ENCODE measurements around the gene ARHGDIG.
"Not testable (repeated sequence)": the region's sequence is repeated elsewhere in the genome, so short reads cannot be mapped to it uniquely, and the experiment has no call there.

ARHGDIG gene

DNA sequence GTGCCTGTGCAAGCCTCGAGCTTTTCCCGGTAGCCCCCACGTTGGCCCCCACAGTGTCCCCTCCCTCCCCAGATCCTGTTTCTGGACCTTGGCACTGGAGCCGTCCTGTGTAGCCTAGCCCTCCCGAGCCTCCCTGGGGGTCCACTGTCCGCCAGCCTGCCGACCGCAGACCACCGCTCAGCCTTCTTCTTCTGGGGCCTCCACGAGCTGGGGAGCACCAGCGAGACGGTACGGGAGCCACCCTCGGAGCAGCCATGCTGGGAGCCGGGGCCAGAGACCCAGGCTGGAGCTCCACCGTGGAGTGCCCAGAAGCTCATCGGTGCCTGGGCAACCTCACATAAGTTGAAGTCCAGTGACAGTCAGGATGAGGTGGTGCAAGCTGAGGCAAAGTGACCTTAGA, 16.4 kb upstream of the ARHGDIG start:
- DNase-seq (ENCODE audit: low spot score), result no peak

DNA sequence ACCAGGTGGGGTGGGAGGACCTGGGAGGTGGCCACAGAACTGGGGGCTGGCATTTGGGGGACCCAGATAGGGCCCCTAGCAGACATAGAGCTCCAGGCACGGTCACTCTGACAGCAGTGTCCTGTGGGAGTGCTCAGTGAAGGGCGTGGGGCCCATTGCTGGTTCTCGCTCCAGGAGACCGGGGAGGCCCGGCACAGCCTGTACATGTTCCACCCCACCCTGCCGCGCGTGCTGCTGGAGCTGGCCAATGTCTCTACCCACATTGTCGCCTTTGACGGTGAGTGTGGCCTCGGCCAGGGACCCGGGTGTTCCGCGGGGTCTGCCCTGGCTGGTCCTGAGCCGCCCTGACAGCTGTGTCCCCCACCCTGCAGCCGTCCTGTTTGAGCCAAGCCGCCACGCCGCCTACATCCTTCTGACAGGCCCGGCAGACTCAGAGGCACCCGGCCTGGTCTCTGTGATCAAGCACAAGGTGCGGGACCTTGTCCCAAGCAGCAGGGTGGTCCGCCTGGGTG, 15.9 kb upstream of the ARHGDIG start:
- DNase-seq (ENCODE audit: low spot score), result no peak

DNA sequence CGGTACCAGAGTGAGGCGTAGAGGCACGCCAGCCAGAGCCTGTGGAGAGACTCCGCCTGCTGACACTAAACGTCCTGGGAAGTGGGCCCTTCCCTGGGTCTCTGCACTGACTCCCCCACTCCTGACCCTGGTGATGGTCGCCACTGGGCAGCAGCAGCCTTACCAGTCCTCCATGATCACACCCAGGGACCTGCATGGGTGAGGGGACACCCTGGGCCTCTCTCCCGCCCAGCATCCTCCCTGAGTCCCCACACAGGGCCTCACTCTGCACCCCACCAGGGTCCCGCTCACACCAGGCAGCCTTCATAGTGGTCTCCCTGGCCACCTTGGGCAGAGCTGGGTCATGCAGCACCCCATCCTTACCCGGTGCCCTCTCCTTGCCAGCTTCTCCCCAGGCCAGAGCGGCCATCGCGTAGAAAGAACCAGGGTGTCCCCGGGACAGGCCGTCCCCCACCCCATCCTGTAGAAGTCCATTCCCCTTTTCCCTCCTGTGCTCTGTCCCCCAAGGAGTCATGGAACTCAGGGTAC, 15.3 kb upstream of the ARHGDIG start:
- DNase-seq (ENCODE audit: low spot score), result no peak

DNA sequence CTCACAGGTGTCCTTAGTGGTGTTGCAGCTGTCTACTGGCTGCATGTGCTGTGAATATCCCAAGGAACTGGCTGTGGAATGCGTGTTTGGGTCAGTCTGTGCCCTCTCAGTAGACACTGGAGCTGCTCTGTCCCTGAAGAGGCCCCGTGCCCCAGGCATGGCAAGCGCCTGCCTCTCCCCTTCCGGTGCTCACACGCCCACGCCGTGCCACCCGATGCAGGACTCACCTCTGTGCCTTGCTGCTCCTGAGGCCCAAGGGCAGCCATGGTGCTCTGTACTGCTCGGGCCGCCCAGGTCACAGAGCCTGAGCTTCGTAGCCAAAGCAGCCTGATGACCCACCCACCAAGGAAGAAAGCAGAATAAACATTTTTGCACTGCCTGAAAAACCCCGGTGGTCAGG, 14.7 kb upstream of the ARHGDIG start:
- no peak for DNase-seq (ENCODE audit: low spot score)

DNA sequence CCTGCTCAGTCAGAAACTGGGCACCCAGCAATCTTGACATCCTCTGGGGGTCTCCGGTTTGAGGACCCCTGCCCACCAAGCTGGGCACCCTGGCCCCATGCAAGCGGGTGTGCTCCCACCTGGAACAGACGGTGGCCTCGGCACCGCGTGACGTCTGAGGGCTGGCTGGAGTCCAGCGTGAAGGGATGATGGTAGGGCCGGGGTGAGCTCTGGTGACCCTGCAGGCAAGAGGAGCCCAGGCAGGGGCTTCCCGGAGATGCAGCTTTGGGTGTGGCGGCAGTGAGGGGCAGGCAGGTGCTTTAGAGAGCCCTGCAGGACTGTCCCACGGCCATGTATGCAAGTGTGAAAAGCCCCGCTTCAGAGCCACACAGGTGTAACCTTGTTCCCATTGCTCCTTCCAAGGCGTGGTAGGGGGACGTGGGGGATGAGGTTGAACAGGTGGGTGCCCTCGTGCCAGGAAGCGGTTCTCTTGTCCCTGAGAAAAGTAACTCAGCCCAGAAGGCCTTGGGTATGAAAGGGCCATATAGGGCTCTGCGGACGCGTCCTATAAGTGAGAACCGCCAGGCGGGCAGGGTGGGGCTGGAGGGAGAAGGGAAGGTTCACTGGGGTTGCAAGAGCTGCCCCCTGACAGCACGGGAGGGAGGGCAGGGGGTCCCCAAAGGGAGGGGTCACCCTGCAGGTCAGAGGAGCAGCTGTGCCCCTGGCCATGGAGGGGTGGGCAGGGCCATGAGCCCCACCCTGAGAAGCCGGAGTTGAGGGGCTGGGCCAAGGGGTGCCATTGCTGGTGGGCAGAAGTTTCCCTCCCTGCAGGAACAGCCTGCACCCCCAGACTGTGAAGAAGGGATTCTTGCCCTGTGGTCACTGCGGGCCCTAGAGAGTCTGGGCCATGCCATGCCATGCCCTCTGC, 13.9 kb upstream of the ARHGDIG start:
- no peak for DNase-seq (ENCODE audit: low spot score)

DNA sequence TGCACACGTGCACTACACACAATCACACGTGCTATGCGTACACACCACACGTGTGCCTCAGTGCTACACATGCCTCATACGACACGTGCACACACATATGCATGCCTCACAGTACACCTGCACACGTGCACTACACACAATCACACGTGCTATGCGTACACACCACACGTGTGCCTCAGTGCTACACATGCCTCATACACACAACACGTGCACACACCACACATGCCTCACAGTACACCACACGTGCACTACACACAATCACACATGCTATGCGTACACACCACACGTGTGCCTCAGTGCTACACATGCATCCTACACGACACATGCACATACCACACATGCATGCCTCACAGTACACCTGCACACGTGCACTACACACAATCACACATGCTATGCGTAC, 12.8 kb upstream of the ARHGDIG start:
- DNase-seq (ENCODE audit: low spot score), result not testable (repeated sequence)

DNA sequence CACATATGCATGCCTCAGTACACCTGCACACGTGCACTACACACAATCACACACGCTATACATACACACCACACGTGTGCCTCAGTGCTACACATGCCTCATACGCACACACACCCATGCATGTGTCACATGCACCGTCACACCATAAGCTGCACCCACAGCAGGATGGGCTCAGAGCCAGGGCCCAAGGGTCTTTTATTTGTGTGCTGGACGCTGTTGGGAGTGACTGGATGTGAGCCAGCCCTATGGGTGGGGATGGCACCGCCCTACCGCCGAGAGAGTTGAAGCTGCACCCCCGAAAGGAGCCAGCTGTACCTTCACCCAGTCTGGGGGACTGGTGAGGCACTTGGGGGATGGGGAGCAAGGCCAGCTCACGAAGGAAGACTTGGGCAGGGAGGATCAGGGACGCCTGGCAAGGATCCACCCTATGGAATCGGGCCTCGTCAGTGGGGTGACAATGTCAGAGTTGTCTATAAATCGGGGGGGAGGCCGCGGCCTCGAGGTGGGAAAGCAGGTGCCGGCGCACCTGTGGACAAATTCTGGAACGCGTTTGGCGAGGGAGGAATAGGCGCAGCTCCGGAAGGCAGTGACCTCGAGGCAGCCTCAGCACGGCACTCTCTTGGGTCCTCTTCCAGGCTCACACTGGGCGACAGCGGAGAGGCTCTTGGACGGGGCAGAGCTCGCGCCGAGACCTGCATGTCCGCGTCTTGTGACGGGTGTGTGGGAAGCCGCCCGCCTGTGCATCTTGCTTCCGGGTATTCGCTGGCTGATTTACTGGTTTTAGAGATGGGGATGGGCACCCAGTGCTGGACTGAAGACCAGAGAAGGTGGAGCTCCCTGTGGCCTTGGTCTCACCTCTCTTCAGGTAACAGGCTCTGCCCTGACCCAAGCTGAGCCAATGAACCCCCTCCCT, 12.0 kb upstream of the ARHGDIG start:
- DNase-seq (ENCODE audit: low spot score), result no peak

DNA sequence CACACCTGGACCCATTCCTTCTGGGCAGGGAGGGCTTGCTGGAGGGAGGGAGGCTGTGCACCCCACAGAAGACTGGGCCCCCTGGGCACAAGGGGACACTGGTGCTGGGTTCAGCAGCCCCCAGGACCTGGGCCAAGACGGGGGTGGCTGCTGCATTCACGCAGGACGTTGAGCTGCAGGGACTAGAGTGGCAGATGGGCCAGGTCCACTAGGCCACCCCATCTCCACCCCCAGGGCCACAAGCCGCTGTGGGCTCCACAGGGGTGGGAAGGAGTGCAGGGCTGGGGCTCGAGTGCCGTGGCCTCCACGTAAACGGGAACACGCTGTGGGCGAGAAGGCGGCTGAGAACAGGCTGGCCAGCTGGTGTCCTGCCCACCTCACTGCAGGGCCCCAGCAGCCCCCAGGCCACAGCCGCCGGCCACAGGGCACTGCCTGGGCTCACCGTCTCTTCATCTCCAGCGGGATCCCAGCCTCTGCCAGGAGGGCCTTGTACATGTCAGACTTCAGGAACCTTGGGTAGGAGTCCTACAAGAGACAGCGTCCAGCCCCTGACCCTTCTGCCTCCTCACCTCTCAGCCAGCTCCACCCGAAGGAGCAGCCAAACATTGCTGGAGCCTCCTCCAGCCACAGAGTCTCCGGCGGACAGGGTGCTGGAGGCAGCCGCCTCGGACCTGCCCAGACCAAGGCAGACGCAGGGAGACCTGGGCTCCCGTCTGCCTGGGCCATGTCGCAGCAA, 11.2 kb upstream of the ARHGDIG start:
- no peak for DNase-seq (ENCODE audit: low spot score)

DNA sequence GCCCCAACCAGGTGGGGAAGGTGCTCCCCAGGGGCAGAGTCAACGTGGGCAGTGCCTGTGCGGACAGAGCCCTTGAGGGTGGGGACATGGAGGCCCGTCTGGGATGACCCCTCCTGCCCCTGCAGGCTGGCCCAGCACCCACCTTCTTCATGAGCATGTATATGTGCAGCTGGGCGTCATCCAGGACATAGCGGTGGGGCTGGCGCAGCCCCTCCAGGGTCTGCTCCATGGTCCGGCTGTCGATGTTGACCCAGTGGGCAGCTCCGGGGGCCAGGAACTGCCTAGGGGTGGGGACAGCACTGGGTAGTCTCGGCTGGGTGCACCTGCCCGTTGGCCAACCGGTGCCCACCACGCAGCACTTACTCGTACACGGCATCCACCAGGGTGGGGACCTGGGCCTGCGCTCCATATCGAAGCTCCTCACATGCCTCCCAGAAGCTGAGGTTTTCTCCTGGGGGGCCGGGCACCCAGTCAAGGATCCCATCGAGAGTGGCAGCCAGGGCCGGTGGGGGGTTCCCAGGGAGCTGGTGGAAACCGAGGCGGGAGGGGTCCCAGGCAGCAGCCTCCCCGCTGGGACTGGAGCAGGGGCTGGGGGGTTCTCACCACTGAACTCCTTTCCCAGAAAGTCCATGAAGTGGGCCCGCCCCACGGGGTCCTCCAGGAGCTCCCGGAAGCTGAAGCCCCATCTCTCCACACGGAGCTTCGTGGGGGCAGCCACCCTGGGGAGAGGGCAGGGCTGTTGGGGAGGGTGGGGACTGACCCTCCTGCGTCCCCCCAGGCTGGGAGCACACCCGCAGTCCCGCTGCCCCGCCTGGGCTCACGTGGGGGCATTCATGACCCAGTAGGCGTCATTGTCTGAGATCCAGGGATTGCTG, 9.8 kb upstream of the ARHGDIG start:
- DNase-seq (ENCODE audit: low spot score), result no peak

DNA sequence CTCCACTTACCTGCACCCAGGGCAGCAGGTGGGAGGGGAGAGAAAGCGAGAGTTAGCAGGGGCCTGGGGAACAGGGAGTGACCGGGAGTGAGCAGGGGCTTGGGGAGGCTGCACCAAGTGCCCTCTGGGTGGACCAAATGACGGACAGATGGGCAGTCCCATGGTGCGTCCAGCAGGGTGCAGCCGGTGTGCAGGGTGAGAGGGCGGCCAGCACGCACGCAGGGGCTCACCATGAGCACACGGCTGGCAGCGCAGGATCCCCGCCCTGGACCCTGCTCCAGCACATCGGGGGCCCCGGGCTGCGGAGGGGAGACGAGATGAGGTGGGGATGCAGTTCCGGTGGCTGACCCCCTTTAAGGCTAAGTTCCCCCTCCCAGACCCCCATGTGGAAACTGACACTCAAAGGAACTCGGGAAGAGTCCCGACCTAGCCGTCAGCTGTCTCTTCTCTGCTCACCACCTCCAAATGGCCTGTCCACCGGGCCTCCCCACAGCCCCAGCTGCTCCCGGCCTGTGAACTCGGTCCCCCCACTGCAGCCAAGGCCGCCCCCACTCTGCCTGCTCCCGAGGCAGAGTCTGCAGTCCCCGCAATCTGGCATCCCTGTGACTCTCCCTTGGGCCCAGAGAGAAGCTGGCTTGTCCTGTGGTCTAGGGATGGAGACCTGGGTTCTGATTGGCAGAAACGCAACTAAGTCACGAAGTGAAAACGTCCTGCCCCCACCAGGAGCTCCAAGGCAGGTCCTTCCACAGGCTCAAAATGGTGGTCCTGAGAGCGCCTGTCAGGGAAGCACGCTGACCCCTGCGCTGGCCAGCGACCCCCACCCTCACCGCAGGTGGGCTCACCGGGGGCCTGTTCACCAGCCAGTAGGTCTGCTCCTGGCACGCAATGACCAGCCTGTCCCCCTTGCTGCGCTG, 7.5 kb upstream of the ARHGDIG start:
- DNase-seq (ENCODE audit: low spot score), result no peak

DNA sequence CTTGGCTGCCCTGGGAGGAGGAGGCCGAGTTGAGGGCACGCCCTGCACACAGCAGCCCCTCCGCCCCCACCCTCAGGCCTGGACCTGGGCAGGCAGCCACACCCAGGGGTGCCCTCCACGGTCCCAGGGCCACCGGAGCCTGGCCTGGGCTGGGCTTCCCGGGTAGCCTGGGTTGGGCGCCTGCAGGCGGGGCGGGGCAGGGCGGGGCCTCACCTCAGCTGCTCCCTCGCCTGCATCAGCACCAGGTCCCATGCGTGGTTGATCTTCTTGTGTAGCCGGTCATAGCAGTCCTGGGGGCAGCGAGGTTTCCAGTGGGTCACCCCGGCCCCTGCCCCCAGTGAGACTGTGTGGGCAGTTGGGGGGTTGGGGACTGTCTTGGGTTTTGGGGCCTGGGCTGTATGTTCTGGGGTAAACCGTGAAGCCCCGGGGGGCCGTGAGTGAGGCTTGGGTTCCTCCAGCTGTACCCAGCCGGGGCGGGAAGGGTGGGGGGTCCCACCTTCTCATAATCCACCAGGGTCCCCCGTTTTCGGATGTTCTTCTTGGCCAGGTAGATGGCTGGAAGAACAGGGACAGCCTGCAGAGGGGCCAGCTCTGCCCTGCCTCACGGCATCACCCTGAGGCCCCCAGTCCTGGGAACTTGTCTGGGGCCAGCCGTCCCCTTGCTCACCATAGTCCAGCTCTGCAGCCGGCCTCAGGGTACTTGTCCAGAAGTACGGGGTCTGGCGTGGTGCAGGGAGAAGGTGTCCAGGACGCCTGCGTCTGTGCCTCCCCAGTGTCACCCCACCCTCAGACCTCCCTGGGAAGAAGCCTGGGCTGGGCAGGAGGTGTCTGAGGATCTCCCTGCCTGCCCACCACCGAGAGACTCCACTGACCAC, 6.6 kb upstream of the ARHGDIG start:
- DNase-seq (ENCODE audit: low spot score), result no peak

DNA sequence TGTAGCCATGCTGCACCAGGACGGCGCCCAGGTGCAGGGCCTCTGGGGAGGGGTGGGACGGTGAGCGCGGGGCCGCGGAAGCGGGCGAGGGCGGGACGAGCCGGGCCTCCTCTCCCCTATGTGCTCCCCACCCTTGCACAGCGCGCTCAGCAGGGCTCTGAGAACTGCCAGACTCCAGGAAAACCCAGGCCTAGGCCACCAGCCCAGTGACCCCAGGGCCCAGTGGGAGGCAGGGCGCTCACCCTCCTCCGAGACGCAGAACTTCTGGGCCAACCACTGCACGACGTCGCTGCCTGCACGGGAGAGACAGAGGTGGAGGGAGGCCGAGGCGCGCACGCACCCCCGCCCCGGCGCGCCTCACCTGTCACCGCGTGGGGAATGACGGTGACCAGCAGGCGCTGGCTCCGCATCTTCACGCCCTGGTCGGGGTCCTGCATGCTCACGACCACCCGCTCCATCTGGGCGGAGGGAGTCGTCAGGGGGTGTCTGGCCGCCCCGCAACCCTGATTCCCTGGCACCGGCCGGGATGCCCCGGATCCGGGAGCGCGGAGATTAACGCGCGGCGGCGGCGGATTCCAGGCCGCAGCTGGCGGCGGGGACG, 5.2 kb upstream of the ARHGDIG start:
- no peak for DNase-seq (ENCODE audit: low spot score)

DNA sequence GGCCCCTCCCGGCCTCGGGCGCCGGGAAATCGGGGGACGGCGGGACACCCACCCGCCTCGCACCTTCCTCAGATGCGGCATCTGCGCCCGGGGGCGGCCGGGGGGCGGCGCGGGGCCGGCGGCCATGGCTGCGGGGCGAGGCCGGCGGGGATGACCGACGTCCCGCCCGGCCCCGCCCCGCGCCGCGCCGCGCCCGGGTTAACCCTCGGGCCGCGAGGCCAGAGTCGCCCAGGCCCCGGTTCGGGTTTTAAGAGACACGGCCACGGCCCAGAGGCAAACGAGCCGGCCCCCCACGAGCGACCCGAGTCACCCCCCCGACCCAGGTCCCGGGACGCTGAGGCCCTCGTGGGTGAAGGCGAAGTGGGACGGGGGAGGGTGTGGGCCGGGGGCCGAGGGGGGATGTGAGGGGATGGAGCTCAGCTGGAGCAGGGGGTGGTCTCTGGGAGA, 4.6 kb upstream of the ARHGDIG start, which contains the start of gene RGS11:
RGS11 (minus strand) TSS at position 159 of the 447 bp plus-strand sequence; CDS start at position 126, 33 bp downstream.
- DNase-seq (ENCODE audit: low spot score), result peak; percentile 70

DNA sequence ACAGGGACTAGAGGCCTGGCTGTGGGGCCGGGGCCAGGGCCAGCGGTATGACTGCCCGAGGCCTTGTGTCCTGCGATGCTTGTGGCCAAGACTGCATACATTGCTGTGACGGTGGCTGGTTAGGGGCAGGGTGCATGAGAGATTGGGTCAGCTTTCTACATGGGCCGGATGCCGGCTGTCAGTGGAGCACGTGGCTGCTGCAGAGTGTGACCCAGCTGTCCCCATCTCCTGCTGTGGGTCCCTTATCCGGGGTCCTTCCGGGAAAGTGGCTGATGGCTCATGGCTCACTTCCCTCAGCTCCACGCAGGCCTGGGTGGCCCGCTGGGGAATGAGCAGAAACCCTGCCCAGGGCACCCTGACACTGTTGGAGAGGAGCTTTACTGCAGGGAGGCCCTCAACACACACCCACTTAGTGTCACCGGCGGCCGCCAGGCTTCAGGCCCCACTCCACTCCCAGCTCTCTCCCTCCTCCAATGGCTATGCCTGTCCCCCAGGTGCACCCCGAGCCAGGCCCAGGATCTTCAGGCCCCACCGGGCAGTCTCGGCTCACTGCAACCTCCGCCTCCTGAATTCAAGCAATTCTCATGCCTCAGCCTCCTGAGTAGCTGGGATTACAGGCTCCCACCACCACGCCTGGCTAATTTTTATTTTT, 3.8 kb upstream of the ARHGDIG start:
- no peak for DNase-seq (ENCODE audit: low spot score)

DNA sequence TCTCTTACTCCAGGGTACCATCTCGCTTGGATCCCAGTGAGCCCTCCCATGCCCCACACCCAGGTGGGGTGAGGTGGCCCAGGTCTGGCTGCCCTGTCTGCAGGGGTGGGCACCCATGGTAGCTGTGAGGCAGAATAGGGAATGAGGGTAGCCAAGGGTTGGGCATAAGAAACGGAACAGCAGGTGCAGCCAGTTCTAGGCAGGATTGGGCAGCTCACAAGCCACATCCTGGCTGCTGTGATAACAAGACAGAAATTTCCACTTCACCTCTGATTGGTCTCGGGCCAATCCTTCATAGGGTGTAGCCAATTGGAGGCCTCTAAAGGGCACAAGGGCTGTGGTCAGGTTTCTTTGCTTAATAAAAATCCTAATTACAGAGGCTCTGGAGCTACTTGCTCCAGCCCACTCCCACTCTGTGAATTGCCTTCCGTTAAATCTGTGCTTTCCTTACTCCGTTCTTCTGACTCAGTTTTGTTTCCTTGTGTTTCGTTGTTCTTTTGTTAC, 1.5 kb upstream of the ARHGDIG start:
- no peak for DNase-seq (ENCODE audit: low spot score)

DNA sequence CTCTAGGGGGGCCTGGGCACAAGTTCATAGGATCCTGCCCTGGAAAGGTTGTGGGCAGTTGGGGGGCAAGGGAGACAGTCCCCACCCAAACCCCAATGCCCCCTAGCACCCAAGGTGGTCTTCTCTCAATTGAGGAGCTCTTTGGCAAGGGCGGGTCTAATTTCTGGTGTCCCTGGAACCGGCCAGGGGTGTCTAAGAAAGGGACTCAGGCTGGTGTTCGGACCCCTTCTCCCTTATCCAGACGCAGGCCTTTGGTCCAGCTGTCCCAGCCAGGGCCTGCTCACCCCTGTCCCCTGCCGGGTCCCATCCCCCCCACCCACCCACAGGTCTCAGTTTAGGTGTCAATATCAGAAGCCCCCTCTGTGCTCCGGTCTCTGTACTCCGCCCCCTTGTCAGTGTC, 860 bp upstream of the ARHGDIG start:
- DNase-seq (ENCODE audit: low spot score), result no peak

DNA sequence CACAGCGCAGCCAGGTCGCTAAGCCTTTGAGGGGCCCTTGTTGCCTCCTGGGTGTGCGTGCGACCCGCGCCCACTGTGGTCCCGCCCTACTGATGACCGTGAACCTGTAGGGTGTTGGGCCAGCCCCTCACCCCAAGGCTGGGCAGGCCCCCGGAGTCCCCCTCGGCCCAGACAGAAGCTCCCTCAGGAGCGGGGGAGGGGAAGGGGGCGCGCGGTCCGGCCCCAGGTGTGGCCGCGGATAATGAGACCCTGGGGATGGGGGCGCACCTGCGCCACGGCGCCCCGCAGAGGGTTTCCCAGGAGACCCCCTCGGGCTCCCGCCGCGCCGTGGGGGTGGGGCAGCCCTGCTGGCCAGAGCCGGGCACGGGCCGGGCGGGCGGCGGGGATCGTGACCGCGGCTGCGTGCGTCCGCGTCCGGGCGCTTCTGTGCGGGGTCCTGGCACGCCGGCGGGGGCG, 358 bp upstream of the ARHGDIG start:
- DNase-seq (ENCODE audit: low spot score), result no peak
